ENCODE measurements around the gene IMP4.

GRCh38 chr2:130378898-130379214 lies 36.2 kb downstream of the IMP4 start:
- TF ChIP-seq EZH2phosphoT487 (IDR thresholded peaks at IDR 0.05; ENCODE audit: borderline replicate concordance, low read length) (no peak), CTCF (conservative IDR thresholded peaks at IDR 0.05; ENCODE audit: low read depth, low read length) (no peak)
